ENCODE measurements around the gene RNF103. TPM values are rescaled to one million over a fixed set of nuclear protein-coding genes. Genes with fewer than 3 reads are reported as not detected.

The RNF103 gene
- total and polyA plus RNA-seq, 2 of the 13 experiments (the other 11 are each of a cell fraction or from before 2014, with no cell fraction given) = 19.8 to 21.1 TPM

- BruUV-seq (replicated peaks) = no TSS peak
- no peaks in the 10 kb centered on the region for H3K27me3 ChIP-seq (ENCODE audit: control insufficient read depth in 1 of 2, insufficient read depth in 2 of 2, low read length in 2 of 2)
- FAIRE-seq (no peak), ATAC-seq (peak; percentile 28; the same call in 2 of the 3 replicates), DNase-seq (ENCODE audit: low spot score) (no peak)
- ChIA-PET CTCF (ENCODE audit: low intra/inter-chr PET ratio, low total read pairs) (no interaction called here), POLR2A (interaction anchor here (0.7 to 1.1 kb wide), 2 partner anchors 11 to 13 kb away, joined by 3 to 4 read pairs; no protein-coding TSS in a partner anchor)
- H3K9me3 ChIP-seq (ENCODE audit: low read length) = no peaks in the 10 kb centered on the region
- intact Hi-C loops (cut with micrococcal nuclease; ENCODE audit: unreplicated experiment) (no loop called here), in situ Hi-C loops (cut with HindIII; ENCODE audit: extremely low pct_ligation_motif_present, low pct_unique_long_range_greater_than_20kb) (no loop called here)
- TF ChIP-seq ARID5B (CRISPR knock-in tag; IDR thresholded peaks at IDR 0.05) (no peak), ZZZ3 (CRISPR knock-in tag; IDR thresholded peaks at IDR 0.05; ENCODE audit: borderline replicate concordance) (no peak), FOXC1 (CRISPR knock-in tag; IDR thresholded peaks at IDR 0.05; ENCODE audit: borderline replicate concordance) (no peak)
- no peaks in the 10 kb centered on the region for H3K79me2 ChIP-seq (ENCODE audit: insufficient read depth, low read length)
- H3K4me3 ChIP-seq (replicated peaks in 1 of 3; ENCODE audit: insufficient read depth in 1 of 3, low read depth in 2 of 3, low read length in 3 of 3) = no peak overlapping the region
- 81% methylated on average over 2 of the region's 2 CpGs for WGBS (ENCODE audit: low lambda C conversion rate)
- no peak overlapping the region for H3K4me2 ChIP-seq (ENCODE audit: low read depth, low read length)
- H3K36me3 ChIP-seq (replicated peaks in 1 of 2; ENCODE audit: control insufficient read depth in 1 of 2, insufficient read depth in 2 of 2, low read length in 2 of 2) = peaks cover 21 to 67% of the 10 kb centered on the region in 2 experiments
- H3K27ac ChIP-seq (ENCODE audit: extremely low read length, insufficient read depth, low read length) = no peak overlapping the region
- H4K20me1 ChIP-seq (ENCODE audit: insufficient read depth, low read length) = no peaks in the 10 kb centered on the region
- H2AFZ ChIP-seq (ENCODE audit: low read length) = no peak overlapping the region
- no peaks in the 10 kb centered on the region for H3K4me1 ChIP-seq (ENCODE audit: insufficient read depth, low read length)
- H3K9ac ChIP-seq (ENCODE audit: insufficient read depth, low read depth, low read length) = no peak overlapping the region
Measured at GRCh38 chr2:86608832-86609410, 14.7 kb downstream of the RNF103 start.

GRCh38 chr2:86603905-86604304 is 19.8 kb downstream of the RNF103 start:
- intact Hi-C loops (cut with micrococcal nuclease; ENCODE audit: unreplicated experiment) (no loop called here), in situ Hi-C loops (cut with HindIII; ENCODE audit: extremely low pct_ligation_motif_present, low pct_unique_long_range_greater_than_20kb) (no loop called here)
- Histone ChIP-seq H3K27ac (ENCODE audit: extremely low read length, insufficient read depth, low read length) (no peak overlapping the region), H3K4me3 (replicated peaks in 1 of 3; ENCODE audit: insufficient read depth in 1 of 3, low read depth in 2 of 3, low read length in 3 of 3) (no peak overlapping the region), H2AFZ (ENCODE audit: low read length) (no peak overlapping the region), H3K9me3 (ENCODE audit: low read length) (no peaks in the 10 kb centered on the region), H3K4me1 (ENCODE audit: insufficient read depth, low read length) (no peaks in the 10 kb centered on the region), H3K9ac (ENCODE audit: insufficient read depth, low read depth, low read length) (no peak overlapping the region), H3K4me2 (ENCODE audit: low read depth, low read length) (no peak overlapping the region), H4K20me1 (ENCODE audit: insufficient read depth, low read length) (no peaks in the 10 kb centered on the region), H3K36me3 (replicated peaks in 1 of 2; ENCODE audit: control insufficient read depth in 1 of 2, insufficient read depth in 2 of 2, low read length in 2 of 2) (peaks cover 9 to 31% of the 10 kb centered on the region in 2 experiments), H3K27me3 (ENCODE audit: control insufficient read depth in 1 of 2, insufficient read depth in 2 of 2, low read length in 2 of 2) (no peaks in the 10 kb centered on the region), H3K79me2 (ENCODE audit: insufficient read depth, low read length) (no peaks in the 10 kb centered on the region)
- DNase-seq (ENCODE audit: low spot score) (no peak), ATAC-seq (no peak), FAIRE-seq (no peak)
- no TSS peak for BruUV-seq (replicated peaks)
- CTCF ChIA-PET (ENCODE audit: low intra/inter-chr PET ratio, low total read pairs) = no interaction called here
- POLR2A ChIA-PET = no interaction called here
- 93% methylated on average over 4 of the region's 4 CpGs for WGBS (ENCODE audit: low lambda C conversion rate)
- TF ChIP-seq ZHX1 (CRISPR knock-in tag; IDR thresholded peaks at IDR 0.05; ENCODE audit: low read depth) (no peak), ZNF670 (CRISPR knock-in tag; IDR thresholded peaks at IDR 0.05; ENCODE audit: borderline replicate concordance) (no peak), ZNF614 (CRISPR knock-in tag; IDR thresholded peaks at IDR 0.05; ENCODE audit: borderline replicate concordance) (no peak), AGO2 (optimal IDR thresholded peaks at IDR 0.05; ENCODE audit: low read depth, low read length) (no peak), ZNF331 (CRISPR knock-in tag; IDR thresholded peaks at IDR 0.05) (no peak), ZNF850 (CRISPR knock-in tag; conservative IDR thresholded peaks at IDR 0.05) (no peak), CBX2 (IDR thresholded peaks at IDR 0.05; ENCODE audit: low read depth, low read length) (no peak), CBX2 (CRISPR knock-in tag; IDR thresholded peaks at IDR 0.05; ENCODE audit: low read depth) (no peak)

Measured in HepG2 (cell line).